ENCODE data around the gene TOMT.

DNA sequence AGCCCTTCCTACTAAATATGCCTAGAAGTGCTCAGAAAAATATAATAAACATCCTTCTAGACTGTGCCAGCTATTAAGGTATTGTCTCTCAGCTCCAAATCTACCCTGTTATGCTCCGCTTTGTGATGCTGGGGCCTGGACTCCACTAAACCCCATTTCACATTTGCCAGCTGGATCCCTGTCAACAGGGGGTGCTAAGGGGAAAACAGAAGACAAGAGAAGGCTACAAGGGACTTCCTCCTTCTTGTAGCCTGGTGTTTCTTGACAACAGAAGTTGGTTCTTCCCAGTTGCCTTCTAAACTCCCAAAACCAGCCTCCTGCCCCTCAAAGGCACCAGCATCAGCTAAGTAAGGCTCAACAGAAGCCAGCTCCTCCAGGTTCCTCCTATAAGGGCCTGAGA lies 30.6 kb upstream of the TOMT start:
- TF ChIP-seq POLR2A (IDR thresholded peaks at IDR 0.05) = no peak
- TF ChIP-seq, protein P1, sequence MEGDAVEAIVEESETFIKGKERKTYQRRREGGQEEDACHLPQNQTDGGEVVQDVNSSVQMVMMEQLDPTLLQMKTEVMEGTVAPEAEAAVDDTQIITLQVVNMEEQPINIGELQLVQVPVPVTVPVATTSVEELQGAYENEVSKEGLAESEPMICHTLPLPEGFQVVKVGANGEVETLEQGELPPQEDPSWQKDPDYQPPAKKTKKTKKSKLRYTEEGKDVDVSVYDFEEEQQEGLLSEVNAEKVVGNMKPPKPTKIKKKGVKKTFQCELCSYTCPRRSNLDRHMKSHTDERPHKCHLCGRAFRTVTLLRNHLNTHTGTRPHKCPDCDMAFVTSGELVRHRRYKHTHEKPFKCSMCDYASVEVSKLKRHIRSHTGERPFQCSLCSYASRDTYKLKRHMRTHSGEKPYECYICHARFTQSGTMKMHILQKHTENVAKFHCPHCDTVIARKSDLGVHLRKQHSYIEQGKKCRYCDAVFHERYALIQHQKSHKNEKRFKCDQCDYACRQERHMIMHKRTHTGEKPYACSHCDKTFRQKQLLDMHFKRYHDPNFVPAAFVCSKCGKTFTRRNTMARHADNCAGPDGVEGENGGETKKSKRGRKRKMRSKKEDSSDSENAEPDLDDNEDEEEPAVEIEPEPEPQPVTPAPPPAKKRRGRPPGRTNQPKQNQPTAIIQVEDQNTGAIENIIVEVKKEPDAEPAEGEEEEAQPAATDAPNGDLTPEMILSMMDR (IDR thresholded peaks at IDR 0.05) = no peak
- no peak for TF ChIP-seq EP300 (IDR thresholded peaks at IDR 0.05)

All from ovary (tissue), 3 donors.